K562 (cell line): ENCODE measurements around the gene KRT26. TPM values are rescaled to one million over a fixed set of nuclear protein-coding genes. Genes with fewer than 3 reads are reported as not detected.

Experiments used
- ATAC-seq: fragments of 200-7000 bp; cut with Tn5 transposase; 3 replicates; pipeline ENCODE4 v1.9.1; 2020; ENCODE audit warnings: moderate library complexity
- BruUV-seq: library from RNA; stranded (reverse); fragments of 400-500 nt; replicated peaks from 2 replicates; lab custom pipeline; 2021; lab: Mats Ljungman, UMichigan
- CTCF ChIA-PET: fragments of 300-600 bp; formaldehyde crosslinking; extraction: SDS; loops from one replicate; lab custom pipeline; 2021; ENCODE audit warnings: low intra/inter-chr PET ratio; lab: Yijun Ruan, JAX
- POLR2A ChIA-PET: fragments of 300-600, 350-650 bp; sonication (Branson Sonifier 250); formaldehyde crosslinking; extraction: SDS; loops from one replicate; lab custom pipeline; 2021; ENCODE audit warnings: antibody characterized with exemption, inconsistent platforms; lab: Yijun Ruan, JAX
- DNase-seq, 4 experiments: peaks; one replicate each; pipeline versions ENCODE4 v3.0.0 to v3.0.0-alpha.2; 2011 to 2018; ENCODE audit warnings: low spot score in 3 of 4, mixed read lengths in 3 of 4; ENCODE audit errors: extremely low read depth in 1 of 4
- FAIRE-seq: peaks from 2 replicates; lab custom pipeline; 2011; peaks lifted over from hg19 to GRCh38; lab: Jason Lieb, UNC
- H2AFZ ChIP-seq: 2 replicates; pipeline ENCODE4 v1.6.0; 2011; ENCODE audit warnings: low read depth, low read length, control low read depth, inconsistent platforms
- H3K27ac ChIP-seq: fragments of 200-600 bp; 3 replicates; pipeline ENCODE4 v1.8.0; 2011; ENCODE audit warnings: low read depth, mild to moderate bottlenecking, control low read depth, inconsistent platforms, low read length, moderate library complexity, mixed read lengths; ENCODE audit errors: extremely low read depth
- H3K27me3 ChIP-seq, 2 experiments: fragments of 300-600 bp in 1 of 2; 2 replicates in 1 of 2; 3 replicates in 1 of 2; pipeline versions ENCODE4 v1.6.0 to v1.8.0; 2011; ENCODE audit warnings: inconsistent platforms in 2 of 2, low read length in 2 of 2, mild to moderate bottlenecking in 1 of 2, mixed read lengths in 1 of 2, moderate library complexity in 1 of 2; ENCODE audit not compliant: control insufficient read depth in 2 of 2, insufficient read depth in 2 of 2
- H3K36me3 ChIP-seq: fragments of 300-600 bp; 3 replicates; pipeline ENCODE4 v1.8.0; 2011; ENCODE audit warnings: mild to moderate bottlenecking, low read length, inconsistent platforms; ENCODE audit not compliant: control insufficient read depth, insufficient read depth
- H3K4me1 ChIP-seq, 2 experiments: fragments of 200-600 bp in 1 of 2; replicated peaks in 1 of 2; 2 replicates in 1 of 2; 3 replicates in 1 of 2; pipeline versions ENCODE4 v1.5.1 to v1.8.0; 2011; ENCODE audit warnings: inconsistent platforms in 2 of 2, low read length in 2 of 2, mild to moderate bottlenecking in 1 of 2, mixed read lengths in 1 of 2, moderate library complexity in 1 of 2; ENCODE audit not compliant: control insufficient read depth in 2 of 2, insufficient read depth in 2 of 2
- H3K4me2 ChIP-seq: 2 replicates; pipeline ENCODE4 v1.6.1; 2011; ENCODE audit warnings: low read length, control low read depth, inconsistent platforms, mixed read lengths; ENCODE audit not compliant: insufficient read depth
- H3K4me3 ChIP-seq: fragments of 200-600 bp; sonication (generic), shearing (Covaris generic); 2 replicates; pipeline ENCODE4 v1.5.1; 2016; ENCODE audit warnings: control low read depth, inconsistent platforms
- H3K79me2 ChIP-seq: fragments of 200-600 bp; 3 replicates; pipeline ENCODE4 v1.8.0; 2011; ENCODE audit warnings: low read length, inconsistent platforms; ENCODE audit not compliant: control insufficient read depth, insufficient read depth
- H3K9ac ChIP-seq, 2 experiments: 2 replicates each; pipeline versions ENCODE4 v1.6.0 to v1.6.1; 2011; ENCODE audit warnings: low read depth in 2 of 2, low read length in 2 of 2, control low read depth in 1 of 2, inconsistent platforms in 1 of 2, mild to moderate bottlenecking in 1 of 2, mixed read lengths in 1 of 2; ENCODE audit not compliant: insufficient read depth in 1 of 2
- H3K9me1 ChIP-seq: one replicate; pipeline ENCODE4 v1.6.0; 2011; ENCODE audit warnings: inconsistent platforms, mild to moderate bottlenecking, low read length, moderate library complexity; ENCODE audit not compliant: control insufficient read depth, insufficient read depth
- H3K9me3 ChIP-seq: replicated peaks from 2 replicates; pipeline ENCODE4 v1.5.1; 2011; ENCODE audit warnings: low read depth, low read length, inconsistent platforms; ENCODE audit not compliant: control insufficient read depth, insufficient read depth
- H4K20me1 ChIP-seq: replicated peaks from 2 replicates; pipeline ENCODE4 v1.6.1; 2011; ENCODE audit warnings: low read length, inconsistent platforms, mixed read lengths; ENCODE audit not compliant: control insufficient read depth, insufficient read depth
- BRD9 ChIP-seq: fragments of 450-650 bp; IDR thresholded peaks from 2 replicates; pipeline ENCODE4 v1.6.1; 2018; ENCODE audit warnings: low read depth; ENCODE audit not compliant: partially characterized antibody
- ELF2 ChIP-seq: fragments of 250-450 bp; sonication (Bioruptor Pico); IDR thresholded peaks from 2 replicates; pipeline ENCODE4 v1.5.0; 2021; ENCODE audit warnings: mild to moderate bottlenecking
- FOXO4 ChIP-seq: fragments of 450-650 bp; formaldehyde crosslinking; IDR thresholded peaks from 2 replicates; pipeline ENCODE4 v1.4.0; 2020; ENCODE audit warnings: mild to moderate bottlenecking, moderate library complexity
- HOMEZ ChIP-seq: fragments of 250-450 bp; sonication (Bioruptor Pico); IDR thresholded peaks from 2 replicates; pipeline ENCODE4 v1.4.0; 2020; ENCODE audit warnings: mild to moderate bottlenecking, moderate library complexity
- KHSRP ChIP-seq: fragments of 450-650 bp; IDR thresholded peaks from 2 replicates; pipeline ENCODE4 v1.6.1; 2017
- RFX5 ChIP-seq: IDR thresholded peaks from 2 replicates; pipeline ENCODE4 v1.6.1; 2011; ENCODE audit warnings: low read depth, mild to moderate bottlenecking, improper control_type of control experiment, low read length
- SMARCA5 ChIP-seq: fragments of 450-650 bp; IDR thresholded peaks from 2 replicates; pipeline ENCODE4 v1.6.1; 2016
- TRIM25 ChIP-seq: fragments of 450-650 bp; IDR thresholded peaks from 2 replicates; pipeline ENCODE4 v1.7.0; 2016; ENCODE audit warnings: borderline replicate concordance
- ZNF124 ChIP-seq: sonication (generic); formaldehyde crosslinking; IDR thresholded peaks from 2 replicates; pipeline ENCODE4 v1.8.1; 2022; ENCODE audit warnings: missing genetic modification reagents
- ZNF695 ChIP-seq: fragments of 450-650 bp; formaldehyde crosslinking; IDR thresholded peaks from 2 replicates; pipeline ENCODE4 v1.4.0; 2020; ENCODE audit warnings: mild to moderate bottlenecking, moderate library complexity
- WGBS: fragments of 100-300 bp; shearing (Covaris generic); methylation state at CpG from one replicate; pipeline ENCODE4 v1.1.6; 2016; ENCODE audit warnings: low coverage, mixed read lengths; ENCODE audit not compliant: insufficient coverage; ENCODE audit errors: missing lambda C conversion rate; 5-methylcytosine and 5-hydroxymethylcytosine counted together
- in situ Hi-C: fragments of 300-500 bp; cut with MboI; formaldehyde crosslinking; loops from 4 replicates; pipeline ENCODE4 v1.15.0; 2018; ENCODE audit warnings: inconsistent platforms, mixed read lengths
- intact Hi-C: fragments of 100-400 bp; cut with micrococcal nuclease; formaldehyde crosslinking; loops from 2 replicates; pipeline ENCODE4 v1.14.2; 2022
- polyA plus RNA-seq, 8 experiments: library from polyadenylated mRNA; depleted of rRNA in 4 of 8; stranded (reverse) in 5 of 8; unstranded in 3 of 8; fragments of >200 nt; fragmentation: Nextera tagmentation in 2 of 8; fragmentation: Illumina TruSeq in 1 of 8; extraction: Ambion mirVana in 2 of 8; extraction: Trizol in 1 of 8; gene quantifications; 2 replicates each; pipeline versions ENCODE4 v1.2.1 to v1.2.3, GENCODE V29; 2011 to 2014; ENCODE audit warnings: inconsistent platforms in 1 of 8, missing spikeins in 1 of 8
- total RNA-seq, 7 experiments: library from RNA; depleted of rRNA in 6 of 7; stranded (reverse); fragments of >200 nt in 6 of 7; fragmentation: Illumina TruSeq in 2 of 7; extraction: Trizol in 2 of 7; gene quantifications; 2 replicates each; pipeline versions ENCODE4 v1.2.1 to v1.2.3, GENCODE V29; 2011 to 2021; ENCODE audit warnings: low replicate concordance in 1 of 7

KRT26 gene
- total and polyA plus RNA-seq, 9 of the 15 experiments (the other 6 are each of a cell fraction or from before 2014, with no cell fraction given), result not detected

- ChIA-PET POLR2A (interaction anchor here (0.6 kb wide), 1 partner anchor 390 kb away, joined by 3 read pairs; no protein-coding TSS in a partner anchor), CTCF (no interaction called here)
- no peaks in the 10 kb centered on the region for H3K9me3 ChIP-seq
- FAIRE-seq, result no peak
- H3K9me1 ChIP-seq, result no peaks in the 10 kb centered on the region
- WGBS, result 3% methylated on average over 10 of the region's 10 CpGs
- ATAC-seq, result no peak
- no peaks in the 10 kb centered on the region for H3K79me2 ChIP-seq
- in situ Hi-C loops (no loop called here), intact Hi-C loops (no loop called here)
- H3K4me2 ChIP-seq, result no peak overlapping the region
- no peak overlapping the region for H3K4me3 ChIP-seq
- no TSS peak for BruUV-seq
- no peaks in the 10 kb centered on the region for H4K20me1 ChIP-seq
- H3K9ac ChIP-seq, result no peak overlapping the region
- H3K27ac ChIP-seq, result no peak overlapping the region
- TF ChIP-seq ZNF124 (CRISPR knock-in tag) (no peak), RFX5 (no peak), SMARCA5 (no peak), TRIM25 (no peak), BRD9 (no peak), HOMEZ (CRISPR knock-in tag) (no peak), ELF2 (CRISPR knock-in tag) (no peak), FOXO4 (CRISPR knock-in tag) (no peak), KHSRP (no peak), ZNF695 (CRISPR knock-in tag) (no peak)
- H3K36me3 ChIP-seq, result no peaks in the 10 kb centered on the region
- DNase-seq, result no peak
- peaks cover 0 to 5% of the 10 kb centered on the region in 2 experiments; a peak in 1 of 5 replicates for H3K4me1 ChIP-seq
- peaks cover 25 to 41% of the 10 kb centered on the region in 2 experiments for H3K27me3 ChIP-seq
- no peak overlapping the region for H2AFZ ChIP-seq
These were observed 23.1 kb upstream of the KRT26 start for GRCh38 chr17:40795019-40795667.
